Measurements from ENCODE around the gene SLC48A1.

The SLC48A1 gene

DNA sequence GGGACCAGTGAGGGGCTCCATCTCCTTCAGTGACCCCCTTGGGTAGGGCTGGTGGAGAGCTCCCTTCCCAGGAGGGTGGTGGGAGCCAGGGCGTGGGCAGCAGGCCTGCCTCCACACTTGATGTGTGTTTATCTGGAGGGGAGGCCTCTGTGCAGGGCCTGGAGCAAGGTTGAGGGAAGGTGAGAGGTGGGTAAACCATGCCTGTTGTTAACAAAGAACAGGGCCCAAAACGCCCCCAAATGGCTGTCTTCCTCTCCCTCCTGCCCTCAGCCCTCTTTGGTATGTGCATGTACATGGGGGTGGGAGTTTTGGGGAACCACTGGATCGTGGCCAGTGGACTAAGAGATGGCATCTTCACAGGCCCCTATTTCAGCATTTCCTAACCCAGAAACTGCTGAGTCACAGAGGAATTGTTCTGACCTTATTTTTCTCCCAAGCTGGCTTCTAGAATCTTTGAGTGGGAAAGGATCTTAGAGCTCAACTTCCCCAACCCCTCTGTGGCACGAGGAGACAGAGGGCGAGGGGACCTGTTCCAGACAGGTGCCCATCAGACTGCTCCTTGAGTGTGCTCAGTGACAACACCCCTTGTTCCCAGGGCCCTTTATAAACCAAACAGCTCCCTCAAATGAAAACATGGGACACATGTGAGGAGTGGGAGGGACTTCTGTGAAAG, 3.6 kb downstream of the SLC48A1 start:
- peak overlapping the region; percentile 10 for H3K27ac Mint-ChIP-seq
- H3K4me1 Mint-ChIP-seq (ENCODE audit: low read depth) = peaks cover 30% of the 10 kb centered on the region
- no peaks in the 10 kb centered on the region for H3K27me3 Mint-ChIP-seq
- no peak overlapping the region for H3K4me3 Mint-ChIP-seq
- H3K36me3 Mint-ChIP-seq = no peaks in the 10 kb centered on the region
- no peaks in the 10 kb centered on the region for H3K9me3 Mint-ChIP-seq (ENCODE audit: low read depth)

DNA sequence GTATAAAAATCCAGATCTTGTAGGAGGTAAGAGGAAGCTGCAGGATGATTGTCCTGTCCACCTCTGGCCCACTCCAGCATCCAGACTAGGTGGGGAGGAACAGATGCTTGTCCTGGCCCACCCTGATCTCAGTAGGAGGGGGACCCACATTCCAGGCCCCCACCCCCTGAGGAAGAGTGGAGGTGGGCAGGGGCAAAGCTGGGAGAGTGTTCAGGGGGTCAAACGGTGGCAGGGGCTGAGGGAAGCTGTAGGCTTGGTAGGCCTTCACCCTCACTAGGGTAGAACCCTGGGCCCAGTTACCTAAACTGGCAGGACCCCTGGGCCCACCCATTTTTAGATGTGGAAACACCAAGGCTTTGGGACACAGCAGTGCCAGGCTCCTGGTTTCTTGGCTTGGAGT, 4.1 kb downstream of the SLC48A1 start:
- Mint-ChIP-seq H3K4me3 (no peak overlapping the region), H3K36me3 (no peaks in the 10 kb centered on the region), H3K4me1 (ENCODE audit: low read depth) (peaks cover 29% of the 10 kb centered on the region), H3K27ac (no peak overlapping the region), H3K9me3 (ENCODE audit: low read depth) (no peaks in the 10 kb centered on the region), H3K27me3 (no peaks in the 10 kb centered on the region)

DNA sequence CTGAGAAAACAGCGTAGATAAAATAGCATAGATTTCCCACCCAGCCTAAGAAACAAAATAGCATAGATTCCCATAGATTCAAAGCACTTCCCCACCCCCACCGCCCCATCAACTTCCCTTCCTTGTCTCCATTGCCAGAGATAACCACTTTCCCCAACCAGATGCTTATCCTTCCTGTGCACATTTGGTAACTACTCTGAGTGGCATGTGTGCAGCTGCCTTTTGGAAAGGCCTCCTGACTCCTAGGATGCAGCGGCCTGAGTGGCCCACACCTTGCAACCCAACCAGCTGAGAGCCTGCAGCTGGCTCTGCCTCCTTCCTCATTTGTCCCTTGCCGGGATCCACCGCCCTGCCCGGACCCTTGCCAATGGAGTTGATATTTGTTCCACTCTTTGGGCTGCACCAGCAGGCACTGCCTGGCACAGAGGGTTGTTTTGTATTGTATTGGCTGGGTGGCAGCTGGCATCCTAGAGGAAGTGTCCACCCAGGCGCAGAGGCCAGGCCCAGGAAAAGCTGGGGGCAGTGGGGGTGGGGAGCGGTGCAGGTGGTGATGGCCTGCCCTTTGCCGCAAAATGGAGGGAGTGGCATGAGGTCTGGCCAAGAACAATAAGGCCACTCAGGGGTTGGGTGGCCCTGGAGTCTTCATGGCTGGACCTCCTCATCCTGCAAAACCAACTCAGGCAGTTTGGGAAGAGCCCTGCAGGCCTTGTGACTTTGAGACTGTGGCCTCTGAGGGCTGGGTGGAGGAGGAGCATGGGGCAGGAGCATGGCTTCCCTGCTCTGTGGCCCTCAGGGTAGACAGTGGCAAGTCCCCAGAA, 4.9 kb downstream of the SLC48A1 start:
- H3K36me3 Mint-ChIP-seq = no peaks in the 10 kb centered on the region
- no peaks in the 10 kb centered on the region for H3K27me3 Mint-ChIP-seq
- peaks cover 27% of the 10 kb centered on the region for H3K4me1 Mint-ChIP-seq (ENCODE audit: low read depth)
- no peaks in the 10 kb centered on the region for H3K9me3 Mint-ChIP-seq (ENCODE audit: low read depth)
- H3K4me3 Mint-ChIP-seq = no peak overlapping the region
- H3K27ac Mint-ChIP-seq = peak overlapping the region; percentile 50

DNA sequence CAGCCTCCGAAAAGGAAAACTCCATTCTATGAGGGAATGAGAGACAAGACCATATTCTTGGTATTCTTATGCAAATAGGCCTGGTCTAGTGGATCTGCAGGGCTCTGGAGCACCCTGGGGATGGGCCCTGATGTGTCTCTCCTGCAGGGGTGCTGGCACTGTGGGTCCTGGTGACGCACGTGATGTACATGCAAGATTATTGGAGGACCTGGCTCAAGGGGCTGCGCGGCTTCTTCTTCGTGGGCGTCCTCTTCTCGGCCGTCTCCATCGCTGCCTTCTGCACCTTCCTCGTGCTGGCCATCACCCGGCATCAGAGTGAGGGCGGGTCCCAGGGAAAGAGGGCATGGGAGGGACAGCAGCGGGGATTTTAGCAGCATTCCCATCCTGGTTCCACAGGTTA, 5.8 kb downstream of the SLC48A1 start:
- Mint-ChIP-seq H3K27me3 (no peaks in the 10 kb centered on the region), H3K27ac (no peak overlapping the region), H3K36me3 (no peaks in the 10 kb centered on the region), H3K4me1 (ENCODE audit: low read depth) (peaks cover 24% of the 10 kb centered on the region), H3K9me3 (ENCODE audit: low read depth) (no peaks in the 10 kb centered on the region), H3K4me3 (no peak overlapping the region)

DNA sequence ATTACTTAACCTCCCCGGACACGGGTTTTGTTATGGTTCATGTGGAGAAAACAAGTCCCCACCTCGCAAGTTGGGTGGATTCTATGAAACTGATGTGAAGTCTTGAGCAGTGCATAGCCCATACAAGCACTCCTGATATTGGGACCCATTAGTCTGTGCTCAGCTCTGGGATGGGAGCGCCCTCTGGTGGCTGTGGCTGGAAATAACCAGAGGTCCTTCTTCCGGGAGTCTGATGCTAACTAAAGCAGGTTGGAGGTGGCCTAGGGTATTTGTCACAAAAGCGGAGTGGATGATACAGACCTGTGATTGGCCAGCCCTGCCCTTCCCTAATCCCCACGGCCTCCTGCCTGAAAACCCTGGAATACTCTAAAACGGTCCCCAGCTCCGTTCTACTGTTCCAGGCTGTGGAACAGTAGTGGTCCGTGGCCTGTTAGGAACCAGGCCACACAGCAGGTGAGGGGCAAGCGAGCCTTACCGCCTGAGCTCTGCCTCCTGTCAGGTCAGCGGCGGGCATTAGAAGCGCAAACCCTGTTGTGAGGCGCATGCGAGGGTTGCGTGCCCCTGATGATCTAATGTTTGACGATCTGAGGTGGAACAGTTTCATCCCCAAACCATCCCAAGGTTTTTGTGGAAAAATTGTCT, 6.4 kb downstream of the SLC48A1 start:
- Mint-ChIP-seq H3K36me3 (no peaks in the 10 kb centered on the region), H3K9me3 (ENCODE audit: low read depth) (no peaks in the 10 kb centered on the region), H3K27ac (peak overlapping the region; percentile 38), H3K4me1 (ENCODE audit: low read depth) (peaks cover 19% of the 10 kb centered on the region), H3K4me3 (no peak overlapping the region), H3K27me3 (no peaks in the 10 kb centered on the region)

DNA sequence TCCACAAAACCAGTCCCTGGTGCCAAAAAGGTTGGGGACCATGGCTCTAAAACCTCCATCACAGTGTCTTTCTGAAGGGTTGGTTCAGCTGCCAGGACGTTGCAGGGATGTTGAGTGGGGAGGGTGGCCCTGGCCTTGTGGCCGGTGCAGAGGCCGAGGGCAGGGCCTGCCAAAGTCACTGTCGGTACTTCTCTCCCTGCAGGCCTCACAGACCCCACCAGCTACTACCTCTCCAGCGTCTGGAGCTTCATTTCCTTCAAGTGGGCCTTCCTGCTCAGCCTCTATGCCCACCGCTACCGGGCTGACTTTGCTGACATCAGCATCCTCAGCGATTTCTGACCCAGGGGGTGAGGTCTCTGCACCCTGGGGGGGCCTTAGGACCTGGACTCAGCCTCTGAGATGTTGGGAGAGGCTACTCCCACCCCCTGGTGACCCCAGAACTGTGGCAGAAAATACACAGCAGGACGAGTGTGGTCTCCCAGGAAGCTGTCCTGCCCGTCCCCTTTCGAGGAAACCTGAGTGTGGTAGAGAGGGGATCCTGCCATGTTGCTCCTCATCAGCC, 7.0 kb downstream of the SLC48A1 start:
- H3K4me1 Mint-ChIP-seq (ENCODE audit: low read depth) = peaks cover 15% of the 10 kb centered on the region
- no peaks in the 10 kb centered on the region for H3K27me3 Mint-ChIP-seq
- no peaks in the 10 kb centered on the region for H3K9me3 Mint-ChIP-seq (ENCODE audit: low read depth)
- H3K4me3 Mint-ChIP-seq = no peak overlapping the region
- no peak overlapping the region for H3K27ac Mint-ChIP-seq
- no peaks in the 10 kb centered on the region for H3K36me3 Mint-ChIP-seq

DNA sequence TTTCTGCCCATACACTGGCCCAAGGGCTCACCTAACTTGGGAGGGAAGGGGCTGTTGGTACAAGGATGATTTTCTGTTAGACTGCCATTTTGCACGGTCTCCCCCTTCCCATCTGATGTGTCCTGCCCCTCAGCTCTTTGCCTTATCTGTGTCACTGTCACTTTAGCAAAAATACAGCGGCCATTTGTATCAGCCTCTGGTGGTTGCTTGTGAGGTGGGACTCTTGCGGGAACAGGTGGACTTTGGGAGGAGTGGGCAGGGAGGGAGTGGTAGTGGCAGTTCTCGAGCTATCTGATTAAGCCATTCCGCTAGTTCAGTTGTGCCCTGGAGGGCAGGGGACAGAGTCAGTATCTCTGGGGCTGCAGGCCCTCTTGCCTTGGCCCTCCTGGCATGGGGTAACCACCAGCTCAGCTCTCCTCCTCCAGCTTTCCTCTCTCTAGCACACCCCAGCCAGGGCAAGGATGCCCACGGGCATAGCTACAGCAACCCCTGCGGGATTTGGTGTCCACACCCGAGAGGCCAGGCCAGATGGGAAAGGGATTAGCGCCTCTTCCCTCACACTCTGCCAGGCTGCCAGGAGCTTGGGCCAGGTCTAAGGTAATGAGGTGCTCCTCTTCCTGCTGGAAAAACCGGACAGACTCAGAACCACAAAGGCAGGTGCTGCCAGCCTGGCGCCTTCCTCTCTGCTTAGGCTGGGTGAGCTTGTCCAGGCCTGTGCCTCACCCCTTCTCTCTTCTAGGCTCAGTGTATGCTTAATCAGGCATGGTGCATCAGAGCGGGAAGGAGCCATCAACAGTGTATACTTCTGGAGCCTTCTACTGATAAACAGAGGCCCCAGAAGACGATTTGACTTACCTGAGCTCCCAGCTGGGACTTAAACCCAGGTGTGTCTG, 8.7 kb downstream of the SLC48A1 start:
- no peaks in the 10 kb centered on the region for H3K27me3 Mint-ChIP-seq
- no peak overlapping the region for H3K4me3 Mint-ChIP-seq
- peak overlapping the region; percentile 41 for H3K27ac Mint-ChIP-seq
- no peaks in the 10 kb centered on the region for H3K36me3 Mint-ChIP-seq
- H3K9me3 Mint-ChIP-seq (ENCODE audit: low read depth) = no peaks in the 10 kb centered on the region
- peaks cover 23% of the 10 kb centered on the region for H3K4me1 Mint-ChIP-seq (ENCODE audit: low read depth)

DNA sequence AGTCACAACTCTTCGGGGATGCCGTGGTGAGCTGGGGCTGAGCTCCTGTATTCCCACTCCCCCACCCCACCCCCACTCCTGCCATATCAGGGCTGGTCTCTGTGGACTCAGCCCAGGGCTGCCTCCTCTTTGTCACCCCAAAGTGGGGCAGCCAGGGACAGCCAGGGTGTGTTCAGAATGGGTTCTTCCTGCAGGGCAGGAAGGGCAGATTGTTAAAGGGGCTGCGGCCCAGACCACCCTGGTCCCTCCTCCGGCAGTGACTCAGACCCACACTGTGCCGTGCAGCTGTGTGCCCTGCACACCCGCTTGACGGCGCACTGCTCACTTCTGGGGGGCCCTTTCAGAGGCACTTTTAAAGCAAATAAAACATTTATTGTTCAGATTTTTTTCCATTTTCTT, 9.3 kb downstream of the SLC48A1 start:
- Mint-ChIP-seq H3K9me3 (ENCODE audit: low read depth) (no peaks in the 10 kb centered on the region), H3K4me1 (ENCODE audit: low read depth) (peaks cover 23% of the 10 kb centered on the region), H3K36me3 (no peaks in the 10 kb centered on the region), H3K4me3 (no peak overlapping the region), H3K27ac (peak overlapping the region; percentile 80), H3K27me3 (no peaks in the 10 kb centered on the region)

DNA sequence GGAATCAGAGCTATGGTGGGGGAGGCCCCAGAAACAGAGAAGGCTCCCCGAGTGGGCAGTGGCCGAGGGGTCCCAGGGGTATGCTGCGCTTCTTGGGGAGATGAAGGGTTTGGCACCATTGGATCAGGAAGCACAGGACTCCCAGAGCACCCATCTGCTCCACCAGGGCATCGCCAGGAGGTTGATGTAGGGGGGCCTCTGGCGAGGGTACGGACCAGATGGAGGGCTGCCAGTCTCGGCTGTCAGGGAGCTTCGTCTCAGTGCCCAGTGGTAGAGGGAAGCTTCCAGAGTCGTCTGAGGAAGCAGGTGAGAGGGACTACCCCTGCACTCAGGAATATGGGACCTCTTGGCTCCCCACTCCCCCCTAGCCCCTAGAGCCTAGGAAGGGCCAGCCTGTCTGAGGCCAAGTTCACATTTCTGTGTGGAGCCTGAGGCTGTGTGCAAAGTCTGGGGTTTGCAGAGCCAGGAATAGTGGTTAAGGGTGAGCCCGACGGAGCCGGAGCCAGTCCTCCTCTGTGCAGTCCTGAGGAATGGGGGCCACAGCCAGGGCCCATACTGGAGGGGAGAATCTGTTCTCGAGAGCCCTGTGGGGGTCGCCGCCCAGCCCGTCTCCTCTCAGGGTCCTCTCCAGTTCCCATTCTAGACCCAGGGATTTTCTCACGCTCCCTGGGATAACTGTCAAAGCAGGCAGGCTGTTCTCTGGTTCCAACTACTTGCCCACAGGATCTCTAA, 10.2 kb downstream of the SLC48A1 start:
- Mint-ChIP-seq H3K4me1 (ENCODE audit: low read depth) (peaks cover 23% of the 10 kb centered on the region), H3K4me3 (no peak overlapping the region), H3K36me3 (no peaks in the 10 kb centered on the region), H3K9me3 (ENCODE audit: low read depth) (no peaks in the 10 kb centered on the region), H3K27me3 (no peaks in the 10 kb centered on the region), H3K27ac (peak overlapping the region; percentile 80)

DNA sequence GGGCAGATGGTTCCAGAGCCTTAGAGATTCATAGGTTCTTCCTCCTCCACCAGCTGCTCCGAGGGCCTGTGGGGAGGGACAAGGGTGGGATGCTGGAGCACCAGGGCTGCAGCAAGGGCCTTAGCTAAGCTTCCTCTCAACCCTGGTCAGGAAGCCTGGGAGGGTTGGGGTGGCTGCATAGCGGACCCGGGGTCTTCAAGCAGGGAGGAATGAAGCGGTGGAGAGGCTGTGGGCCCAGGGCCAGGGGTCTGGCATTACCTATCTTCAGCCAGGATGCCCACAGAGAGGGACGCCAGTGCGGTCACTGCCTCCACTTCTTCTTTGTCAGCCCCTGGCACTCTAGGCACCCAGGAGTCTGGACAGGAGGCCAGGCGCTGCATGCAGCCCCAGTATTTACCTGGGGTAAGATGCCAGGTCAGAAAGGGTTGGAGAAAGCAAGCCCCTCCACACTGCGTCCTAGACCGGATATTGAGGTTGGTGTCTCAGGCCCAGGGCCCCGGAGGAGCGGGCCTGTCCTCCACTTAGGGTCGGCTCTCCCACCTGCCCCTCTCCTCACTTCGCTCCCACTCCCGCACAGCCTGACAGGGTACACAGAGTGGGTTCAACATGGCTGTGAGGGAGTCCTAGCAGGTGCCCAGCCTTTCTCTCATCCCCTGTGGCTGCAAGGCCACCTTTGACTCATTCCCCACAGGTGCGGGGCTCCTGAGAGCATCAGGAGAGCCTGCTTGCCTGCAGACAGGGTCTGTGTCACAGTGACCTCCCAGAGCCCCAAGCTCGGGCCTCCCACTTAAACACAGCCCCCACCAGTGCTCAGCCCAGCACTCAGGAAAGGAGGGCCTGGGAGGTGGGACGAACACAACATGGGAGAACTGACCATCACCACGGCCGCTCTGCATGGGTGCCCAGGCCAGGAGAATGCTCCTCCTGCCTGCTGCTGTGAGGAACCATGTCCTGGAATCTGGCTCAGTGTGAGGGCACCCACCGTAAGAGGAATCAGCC, 11.1 kb downstream of the SLC48A1 start:
- H3K4me3 Mint-ChIP-seq = no peak overlapping the region
- H3K27me3 Mint-ChIP-seq = no peaks in the 10 kb centered on the region
- H3K27ac Mint-ChIP-seq = peak overlapping the region; percentile 22
- peaks cover 19% of the 10 kb centered on the region for H3K4me1 Mint-ChIP-seq (ENCODE audit: low read depth)
- no peaks in the 10 kb centered on the region for H3K9me3 Mint-ChIP-seq (ENCODE audit: low read depth)
- H3K36me3 Mint-ChIP-seq = no peaks in the 10 kb centered on the region

DNA sequence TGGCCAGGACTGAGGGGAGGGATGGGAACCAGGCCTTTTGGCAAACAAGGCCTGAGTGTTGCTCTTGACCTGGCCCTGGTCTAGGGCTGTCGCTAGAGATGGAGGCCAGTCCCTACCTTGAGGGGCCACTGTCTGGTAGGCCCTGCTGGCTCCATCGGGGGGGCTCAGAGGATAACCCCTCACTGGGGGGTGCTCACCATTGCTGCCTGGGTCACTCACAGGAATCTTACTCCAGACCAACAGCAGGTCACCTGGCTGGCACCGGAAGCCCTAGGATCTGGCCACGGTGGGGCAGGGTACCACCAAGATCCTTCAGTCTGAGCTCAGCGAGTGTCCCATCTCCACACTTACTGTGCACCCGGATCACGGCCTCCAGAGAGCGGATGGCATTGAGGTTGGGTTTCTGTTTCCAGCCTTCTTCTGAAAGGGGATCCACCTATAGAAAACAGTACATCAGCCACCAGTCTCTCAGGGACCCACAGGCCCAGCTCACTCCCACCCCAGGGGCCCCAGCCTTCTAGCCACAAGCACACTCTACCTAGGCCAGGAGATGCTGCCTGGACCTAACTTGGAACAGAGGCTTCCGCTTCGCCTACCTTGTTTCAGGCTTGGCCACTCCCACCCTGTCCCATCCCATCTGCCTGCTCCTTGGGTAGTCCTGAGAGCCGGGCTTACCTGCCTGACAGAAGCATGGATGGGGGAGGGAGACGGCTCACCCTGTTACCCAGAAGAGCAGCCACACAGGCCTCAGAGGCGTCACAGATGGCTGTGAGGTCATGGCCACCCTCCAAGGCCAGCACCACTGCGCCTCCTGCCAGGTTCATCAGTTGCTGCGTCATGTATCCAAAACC, 12.2 kb downstream of the SLC48A1 start:
- H3K9me3 Mint-ChIP-seq (ENCODE audit: low read depth) = no peaks in the 10 kb centered on the region
- H3K4me3 Mint-ChIP-seq = no peak overlapping the region
- H3K27ac Mint-ChIP-seq = peak overlapping the region; percentile 79
- no peaks in the 10 kb centered on the region for H3K36me3 Mint-ChIP-seq
- no peaks in the 10 kb centered on the region for H3K27me3 Mint-ChIP-seq
- peaks cover 14% of the 10 kb centered on the region for H3K4me1 Mint-ChIP-seq (ENCODE audit: low read depth)

DNA sequence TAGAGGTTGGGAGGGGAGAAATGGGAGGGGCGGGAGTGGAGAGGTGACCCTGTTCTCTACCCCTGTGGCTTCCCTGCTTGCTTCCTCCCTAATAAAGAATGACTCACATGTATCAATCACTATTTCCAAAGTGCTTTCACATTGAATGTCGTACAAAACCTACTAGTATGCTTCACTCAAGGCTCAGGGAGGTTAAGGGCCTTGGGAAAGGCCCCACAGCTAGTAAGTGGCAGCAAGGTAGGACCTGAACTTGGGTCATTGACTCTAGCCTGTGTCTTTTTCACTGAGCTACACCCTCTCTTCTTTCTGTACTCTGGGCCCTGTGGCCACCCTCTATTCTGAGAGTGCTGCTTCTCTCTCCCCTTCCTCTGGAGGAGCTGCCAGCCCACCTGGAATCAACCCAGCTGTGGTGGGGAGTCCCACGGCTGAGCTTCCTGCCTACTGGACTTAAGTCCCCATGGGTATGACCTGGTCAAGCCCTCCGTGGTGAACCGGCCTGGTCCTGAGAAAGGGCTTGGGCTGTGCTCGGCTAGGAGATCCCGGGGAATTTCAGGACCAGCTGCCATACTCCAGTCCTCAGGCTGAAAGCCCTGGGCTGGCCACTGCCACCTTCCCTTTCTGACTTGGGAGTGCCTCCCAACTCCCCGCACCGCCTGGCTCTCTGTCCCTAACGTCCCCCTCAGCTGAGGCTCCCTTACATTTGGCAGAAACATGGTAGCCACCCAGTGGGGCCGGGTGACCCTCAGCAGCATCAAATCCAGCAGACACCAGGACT, 13.0 kb downstream of the SLC48A1 start:
- H3K9me3 Mint-ChIP-seq (ENCODE audit: low read depth) = no peaks in the 10 kb centered on the region
- H3K4me1 Mint-ChIP-seq (ENCODE audit: low read depth) = peaks cover 14% of the 10 kb centered on the region
- no peak overlapping the region for H3K4me3 Mint-ChIP-seq
- no peaks in the 10 kb centered on the region for H3K36me3 Mint-ChIP-seq
- H3K27ac Mint-ChIP-seq = peak overlapping the region; percentile 79
- no peaks in the 10 kb centered on the region for H3K27me3 Mint-ChIP-seq
